GM12878 (cell line): ENCODE measurements around the gene DLG2.

Source experiments
- CTCF ChIP-seq, 3 experiments: IDR thresholded peaks in 2 of 3; conservative IDR thresholded peaks in 1 of 3; 2 replicates each; pipeline ENCODE4 v1.5.1; 2011; ENCODE audit warnings: low read depth in 3 of 3, low read length in 3 of 3, mild to moderate bottlenecking in 3 of 3, control low read depth in 2 of 3, moderate library complexity in 2 of 3, inconsistent platforms in 1 of 3, mixed read lengths in 1 of 3; ENCODE audit not compliant: control insufficient read depth in 2 of 3, insufficient read depth in 1 of 3; ENCODE audit errors: extremely low read depth in 1 of 3
- E2F4 ChIP-seq: IDR thresholded peaks from 2 replicates; pipeline ENCODE4 v1.6.1; 2012; ENCODE audit warnings: low read depth, low read length, improper control_type of control experiment
- EZH2 ChIP-seq: IDR thresholded peaks from 2 replicates; pipeline ENCODE4 v1.6.1; 2012; ENCODE audit warnings: low read depth, mild to moderate bottlenecking, control low read depth, inconsistent platforms, low read length, borderline replicate concordance; ENCODE audit not compliant: control insufficient read depth
- FOXM1 ChIP-seq: IDR thresholded peaks from 2 replicates; pipeline ENCODE4 v1.6.1; 2012; ENCODE audit warnings: low read depth, mild to moderate bottlenecking, inconsistent platforms, low read length, moderate library complexity
- GABPA ChIP-seq: IDR thresholded peaks from 2 replicates; pipeline ENCODE4 v1.6.1; 2014; ENCODE audit warnings: antibody characterized with exemption, low read depth, mild to moderate bottlenecking, inconsistent platforms
- MEF2A ChIP-seq: IDR thresholded peaks from 2 replicates; pipeline ENCODE4 v1.6.1; 2011; ENCODE audit warnings: low read depth, mild to moderate bottlenecking, low read length, moderate library complexity; ENCODE audit not compliant: insufficient read depth
- PKNOX1 ChIP-seq: fragments of 450-650 bp; IDR thresholded peaks from 2 replicates; pipeline ENCODE4 v1.6.1; 2016; ENCODE audit warnings: mild to moderate bottlenecking
- POLR2A ChIP-seq: IDR thresholded peaks from 2 replicates; pipeline ENCODE4 v1.6.1; 2011; ENCODE audit warnings: low read depth, mild to moderate bottlenecking, low read length
- POLR2AphosphoS2 ChIP-seq: IDR thresholded peaks from 2 replicates; pipeline ENCODE4 v1.6.1; 2011; ENCODE audit warnings: low read depth, mild to moderate bottlenecking, low read length, improper control_type of control experiment, moderate library complexity
- RAD51 ChIP-seq: fragments of 450-650 bp; IDR thresholded peaks from 2 replicates; pipeline ENCODE4 v1.6.1; 2016; ENCODE audit warnings: moderate library complexity, mild to moderate bottlenecking, inconsistent platforms
- RELA ChIP-seq: fragments of 450-650 bp; IDR thresholded peaks from 2 replicates; pipeline ENCODE4 v1.8.0; 2014; ENCODE audit warnings: borderline replicate concordance; ENCODE audit not compliant: partially characterized antibody
- REST ChIP-seq: IDR thresholded peaks from 2 replicates; pipeline ENCODE4 v1.6.1; 2012; ENCODE audit warnings: mild to moderate bottlenecking, low read depth, low read length
- TAF1 ChIP-seq: IDR thresholded peaks from 2 replicates; pipeline ENCODE4 v1.6.1; 2011; ENCODE audit warnings: mild to moderate bottlenecking, low read depth, low read length, borderline replicate concordance
- TCF3 ChIP-seq: IDR thresholded peaks from 2 replicates; pipeline ENCODE4 v1.6.1; 2012; ENCODE audit warnings: low read depth, mild to moderate bottlenecking, low read length, borderline replicate concordance; ENCODE audit not compliant: insufficient read depth

- TF ChIP-seq POLR2A (no peak), REST (no peak), TCF3 (no peak), CTCF (IDR thresholded peaks at IDR 0.05 in 2 of 3, conservative IDR thresholded peaks at IDR 0.05 in 1 of 3; ENCODE audit: control insufficient read depth in 2 of 3, extremely low read depth in 1 of 3, insufficient read depth in 1 of 3, low read depth in 3 of 3, low read length in 3 of 3) (no peak), FOXM1 (no peak), RAD51 (no peak), POLR2AphosphoS2 (no peak), MEF2A (no peak), RELA (no peak), PKNOX1 (no peak), GABPA (no peak), EZH2 (no peak), TAF1 (no peak), E2F4 (no peak)
Measured at GRCh38 chr11:85359859-85360258, 267.3 kb downstream of the DLG2 start.
